ENCODE data around the gene CRB2. TPM values are rescaled to one million over a fixed set of nuclear protein-coding genes. Genes with fewer than 3 reads are reported as not detected.

CRB2 gene
- total RNA-seq, 1 donor from 2014 or later = not detected

GRCh38 chr9:123376218-123377071, 20.4 kb downstream of the CRB2 start:
- H3K36me3 ChIP-seq = no peaks in the 10 kb centered on the region
- intact Hi-C loops (cut with DNase I) = no loop called here
- H3K27me3 ChIP-seq = peaks cover 6% of the 10 kb centered on the region
- TF ChIP-seq POLR2A (IDR thresholded peaks at IDR 0.05) (no peak), CTCF (IDR thresholded peaks at IDR 0.05) (no peak), POLR2AphosphoS5 (IDR thresholded peaks at IDR 0.05; ENCODE audit: insufficient read depth in 1 of 2, low read depth in 1 of 2) (no peak)
- DNase-seq (ENCODE audit: extremely low spot score in 2 of 2) = no peak
- H3K27ac ChIP-seq = no peak overlapping the region
- peaks cover 18% of the 10 kb centered on the region for H3K4me1 ChIP-seq
- peak overlapping the region in 1 of 2 donors; percentile 0 for H3K4me3 ChIP-seq
- H3K9me3 ChIP-seq = no peaks in the 10 kb centered on the region

GRCh38 chr9:123377211-123377971, 21.4 kb downstream of the CRB2 start:
- Histone ChIP-seq H3K36me3 (no peaks in the 10 kb centered on the region), H3K27ac (no peak overlapping the region), H3K27me3 (peaks cover 6% of the 10 kb centered on the region), H3K4me3 (no peak overlapping the region), H3K4me1 (peaks cover 18% of the 10 kb centered on the region), H3K9me3 (no peaks in the 10 kb centered on the region)
- DNase-seq (ENCODE audit: extremely low spot score in 2 of 2) = no peak
- TF ChIP-seq POLR2AphosphoS5 (IDR thresholded peaks at IDR 0.05; ENCODE audit: insufficient read depth in 1 of 2, low read depth in 1 of 2) = no peak
- no peak for TF ChIP-seq POLR2A (IDR thresholded peaks at IDR 0.05)
- no peak for TF ChIP-seq CTCF (IDR thresholded peaks at IDR 0.05)
- intact Hi-C loops (cut with DNase I) = no loop called here

GRCh38 chr9:123378025-123378424, 22.0 kb downstream of the CRB2 start:
- Histone ChIP-seq H3K9me3 (no peaks in the 10 kb centered on the region), H3K27me3 (peaks cover 2% of the 10 kb centered on the region), H3K4me1 (peaks cover 18% of the 10 kb centered on the region), H3K27ac (no peak overlapping the region), H3K36me3 (peaks cover 0 to 4% of the 10 kb centered on the region in 2 donors), H3K4me3 (no peak overlapping the region)
- TF ChIP-seq CTCF (IDR thresholded peaks at IDR 0.05) (no peak), POLR2AphosphoS5 (IDR thresholded peaks at IDR 0.05; ENCODE audit: insufficient read depth in 1 of 2, low read depth in 1 of 2) (no peak), POLR2A (IDR thresholded peaks at IDR 0.05) (no peak)
- intact Hi-C loops (cut with DNase I) = no loop called here
- DNase-seq (ENCODE audit: extremely low spot score in 2 of 2) = no peak

GRCh38 chr9:123378956-123379660, 23.1 kb downstream of the CRB2 start:
- intact Hi-C loops (cut with DNase I) = no loop called here
- peaks cover 0 to 9% of the 10 kb centered on the region in 2 donors for H3K36me3 ChIP-seq
- no peak overlapping the region for H3K27ac ChIP-seq
- H3K27me3 ChIP-seq = no peaks in the 10 kb centered on the region
- no peak for DNase-seq (ENCODE audit: extremely low spot score in 2 of 2)
- H3K4me3 ChIP-seq = no peak overlapping the region
- H3K9me3 ChIP-seq = no peaks in the 10 kb centered on the region
- H3K4me1 ChIP-seq = peaks cover 14% of the 10 kb centered on the region
- no peak for TF ChIP-seq CTCF (IDR thresholded peaks at IDR 0.05)
- TF ChIP-seq POLR2A (IDR thresholded peaks at IDR 0.05) = no peak
- no peak for TF ChIP-seq POLR2AphosphoS5 (IDR thresholded peaks at IDR 0.05; ENCODE audit: insufficient read depth in 1 of 2, low read depth in 1 of 2)
